ENCODE data around the gene DRD2. TPM values are rescaled to one million over a fixed set of nuclear protein-coding genes. Genes with fewer than 3 reads are reported as not detected.
A peak's percentile ranks its signal among the peaks of the same experiment; 100 is the strongest.

The DRD2 gene
- total RNA-seq, 1 experiment from 2014 or later = 0.44 TPM

DNA sequence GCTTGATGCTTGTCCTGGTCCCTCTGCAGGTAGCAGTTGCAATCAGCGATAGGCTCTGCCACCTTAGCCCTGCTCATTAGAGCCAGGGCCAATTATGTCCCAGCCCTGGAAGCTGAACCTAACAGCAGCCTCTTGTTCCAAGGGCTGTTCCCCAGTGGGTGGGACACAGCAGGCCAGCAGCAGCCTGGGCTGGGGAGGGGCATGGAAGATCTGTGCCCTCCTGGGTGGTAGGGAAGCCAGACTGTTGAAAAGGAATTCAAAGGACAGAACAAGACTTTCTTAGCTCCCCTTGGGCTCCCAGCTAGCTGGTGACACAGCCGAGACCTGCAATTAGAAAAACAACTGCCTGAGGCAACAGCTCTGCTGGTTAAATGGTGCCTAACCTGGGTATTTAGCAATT is 17.4 kb downstream of the DRD2 start:
- Mint-ChIP-seq H3K9me3 (no peaks in the 10 kb centered on the region), H3K4me3 (peak overlapping the region in 1 of 2 experiments; percentile 22; a peak in 1 of 5 replicates), H3K27ac (peak overlapping the region in 1 of 3 experiments; percentile 81; a peak in 1 of 7 replicates), H3K36me3 (ENCODE audit: insufficient read depth in 1 of 3, low read depth in 3 of 3) (no peaks in the 10 kb centered on the region), H3K4me1 (peaks cover 15 to 21% of the 10 kb centered on the region in 2 experiments), H3K27me3 (ENCODE audit: low read depth) (peaks cover 10% of the 10 kb centered on the region)
- no CpG with 5 or more reads among the region's 2 CpGs for WGBS (ENCODE audit: extremely low coverage, insufficient read length, low lambda C conversion rate)
- Histone ChIP-seq H2BK120ac (ENCODE audit: low read depth, low read length, poor library complexity, severe bottlenecking) (no peak overlapping the region), H3K4ac (ENCODE audit: low read depth, low read length) (no peak overlapping the region), H4K91ac (ENCODE audit: insufficient read length, low read depth, low read length) (no peak overlapping the region), H4K8ac (replicated peaks; ENCODE audit: insufficient read length, low read depth, low read length) (no peak overlapping the region), H3K79me2 (ENCODE audit: insufficient read depth, low read length) (no peaks in the 10 kb centered on the region; the same call in 1 of the 2 replicates), H2AK5ac (ENCODE audit: insufficient read length, low read length) (no peak overlapping the region), H3K79me1 (ENCODE audit: insufficient read depth, low read depth, low read length, poor library complexity, severe bottlenecking) (no peaks in the 10 kb centered on the region), H2AFZ (ENCODE audit: low read length) (no peak overlapping the region), H3K4me1 (ENCODE audit: insufficient read depth, low read length) (0 out of 2 replicates have a peak, but pooled peaks cover 2% of the 10 kb centered on the region), H3K14ac (ENCODE audit: insufficient read depth, low read length) (no peak overlapping the region), H3K56ac (ENCODE audit: insufficient read length, low read depth, low read length) (no peak overlapping the region), H3K27ac (ENCODE audit: insufficient read length, low read depth, low read length) (no peak overlapping the region), H2BK20ac (ENCODE audit: low read depth, low read length, poor library complexity, severe bottlenecking) (no peak overlapping the region), H3K9me3 (ENCODE audit: control insufficient read depth, low read depth, low read length) (no peaks in the 10 kb centered on the region), H3K23me2 (ENCODE audit: insufficient read length, low read depth, low read length, poor library complexity, severe bottlenecking) (no peaks in the 10 kb centered on the region), H3K4me2 (ENCODE audit: insufficient read depth, insufficient read length, low read length) (no peak overlapping the region), H2BK15ac (ENCODE audit: low read depth, low read length) (no peak overlapping the region), H3K23ac (ENCODE audit: insufficient read length, low read depth, low read length) (no peak overlapping the region), H3K9ac (ENCODE audit: extremely low read depth, insufficient read length, low read length) (no peak overlapping the region), H4K5ac (ENCODE audit: insufficient read length, low read depth, low read length) (no peak overlapping the region), H4K20me1 (ENCODE audit: control insufficient read depth, insufficient read depth, insufficient read length) (no peaks in the 10 kb centered on the region), H2BK12ac (ENCODE audit: insufficient read length, low read depth, low read length) (no peak overlapping the region), H3K18ac (ENCODE audit: insufficient read length, low read depth, low read length) (no peak overlapping the region), H2BK5ac (ENCODE audit: insufficient read length, low read length) (no peak overlapping the region), H3K27me3 (ENCODE audit: insufficient read depth, low read length) (no peaks in the 10 kb centered on the region), H3T11ph (ENCODE audit: low read length) (no peak overlapping the region)
- DNase-seq = peak; percentile 59
- TF ChIP-seq, protein P1, sequence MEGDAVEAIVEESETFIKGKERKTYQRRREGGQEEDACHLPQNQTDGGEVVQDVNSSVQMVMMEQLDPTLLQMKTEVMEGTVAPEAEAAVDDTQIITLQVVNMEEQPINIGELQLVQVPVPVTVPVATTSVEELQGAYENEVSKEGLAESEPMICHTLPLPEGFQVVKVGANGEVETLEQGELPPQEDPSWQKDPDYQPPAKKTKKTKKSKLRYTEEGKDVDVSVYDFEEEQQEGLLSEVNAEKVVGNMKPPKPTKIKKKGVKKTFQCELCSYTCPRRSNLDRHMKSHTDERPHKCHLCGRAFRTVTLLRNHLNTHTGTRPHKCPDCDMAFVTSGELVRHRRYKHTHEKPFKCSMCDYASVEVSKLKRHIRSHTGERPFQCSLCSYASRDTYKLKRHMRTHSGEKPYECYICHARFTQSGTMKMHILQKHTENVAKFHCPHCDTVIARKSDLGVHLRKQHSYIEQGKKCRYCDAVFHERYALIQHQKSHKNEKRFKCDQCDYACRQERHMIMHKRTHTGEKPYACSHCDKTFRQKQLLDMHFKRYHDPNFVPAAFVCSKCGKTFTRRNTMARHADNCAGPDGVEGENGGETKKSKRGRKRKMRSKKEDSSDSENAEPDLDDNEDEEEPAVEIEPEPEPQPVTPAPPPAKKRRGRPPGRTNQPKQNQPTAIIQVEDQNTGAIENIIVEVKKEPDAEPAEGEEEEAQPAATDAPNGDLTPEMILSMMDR (conservative IDR thresholded peaks at IDR 0.05) = no peak

Data from H9 (cell line).